GM03348 (cell line): Measurements from ENCODE around the gene GDF9.
A peak's percentile ranks its signal among the peaks of the same experiment; 100 is the strongest.

Source experiments
- DNase-seq: peaks from one replicate; pipeline ENCODE4 v3.0.0; 2012; ENCODE audit warnings: low spot score

GDF9 gene

GRCh38 chr5:132817011-132817410 lies 49.3 kb downstream of the GDF9 start:
- no peak for DNase-seq

- no peak for DNase-seq
Measured at GRCh38 chr5:132816554-132816953, 49.7 kb downstream of the GDF9 start.

- no peak for DNase-seq
Measured at GRCh38 chr5:132816083-132816482, 50.2 kb downstream of the GDF9 start.

GRCh38 chr5:132815454-132815853 lies 50.8 kb downstream of the GDF9 start:
- peak; percentile 59 for DNase-seq

- no peak for DNase-seq
Measured at GRCh38 chr5:132814503-132815294, 51.6 kb downstream of the GDF9 start.

- peak; percentile 50 for DNase-seq
Measured at GRCh38 chr5:132813599-132814502, 52.4 kb downstream of the GDF9 start.

GRCh38 chr5:132812781-132813598 lies 53.3 kb downstream of the GDF9 start, which contains the start of gene SOWAHA:
SOWAHA (plus strand) TSS chr5:132813302; CDS start chr5:132813622, 320 bp downstream.
- no peak for DNase-seq

- no peak for DNase-seq
Measured at GRCh38 chr5:132812123-132812765, 54.0 kb downstream of the GDF9 start.
